Mammary epithelial cell (primary cell): ENCODE results near the gene DGKZ.
"Not testable (repeated sequence)": the region's sequence is repeated elsewhere in the genome, so short reads cannot be mapped to it uniquely, and the experiment has no call there.

Source experiments
- EZH2 ChIP-seq: IDR thresholded peaks from 2 replicates; pipeline ENCODE4 v1.6.1; 2012; ENCODE audit warnings: low read length, inconsistent platforms, borderline replicate concordance
- TF ChIP-seq, protein P1 (sequence below), 2 donors: IDR thresholded peaks in 1 of 2; conservative IDR thresholded peaks in 1 of 2; 2 replicates each; pipeline ENCODE4 v1.5.1; 2011 to 2012; ENCODE audit warnings: inconsistent platforms in 2 of 2, low read length in 2 of 2, mild to moderate bottlenecking in 2 of 2, control low read depth in 1 of 2, low read depth in 1 of 2; ENCODE audit not compliant: insufficient read depth in 1 of 2; ENCODE audit errors: extremely low read depth in 1 of 2

DNA sequence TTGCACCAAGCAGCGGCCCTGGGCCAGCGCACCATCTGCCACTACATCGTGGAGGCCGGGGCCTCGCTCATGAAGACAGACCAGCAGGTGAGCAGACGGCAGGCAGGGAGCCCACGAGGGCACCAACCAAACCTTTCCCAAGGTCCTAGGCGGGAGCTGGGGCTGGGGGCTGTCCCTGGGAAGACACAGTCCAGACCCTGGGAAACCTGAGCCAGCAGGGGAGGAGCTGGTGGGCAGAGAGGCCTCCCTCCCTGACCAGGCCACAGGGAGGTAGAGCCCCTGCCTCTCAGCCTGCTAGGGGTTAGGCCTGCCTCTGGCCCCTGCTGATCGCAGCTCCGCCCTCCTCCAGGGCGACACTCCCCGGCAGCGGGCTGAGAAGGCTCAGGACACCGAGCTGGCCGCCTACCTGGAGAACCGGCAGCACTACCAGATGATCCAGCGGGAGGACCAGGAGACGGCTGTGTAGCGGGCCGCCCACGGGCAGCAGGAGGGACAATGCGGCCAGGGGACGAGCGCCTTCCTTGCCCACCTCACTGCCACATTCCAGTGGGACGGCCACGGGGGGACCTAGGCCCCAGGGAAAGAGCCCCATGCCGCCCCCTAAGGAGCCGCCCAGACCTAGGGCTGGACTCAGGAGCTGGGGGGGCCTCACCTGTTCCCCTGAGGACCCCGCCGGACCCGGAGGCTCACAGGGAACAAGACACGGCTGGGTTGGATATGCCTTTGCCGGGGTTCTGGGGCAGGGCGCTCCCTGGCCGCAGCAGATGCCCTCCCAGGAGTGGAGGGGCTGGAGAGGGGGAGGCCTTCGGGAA is 32.4 kb downstream of the DGKZ start:
- TF ChIP-seq EZH2, result not testable (repeated sequence)
- TF ChIP-seq, protein P1, sequence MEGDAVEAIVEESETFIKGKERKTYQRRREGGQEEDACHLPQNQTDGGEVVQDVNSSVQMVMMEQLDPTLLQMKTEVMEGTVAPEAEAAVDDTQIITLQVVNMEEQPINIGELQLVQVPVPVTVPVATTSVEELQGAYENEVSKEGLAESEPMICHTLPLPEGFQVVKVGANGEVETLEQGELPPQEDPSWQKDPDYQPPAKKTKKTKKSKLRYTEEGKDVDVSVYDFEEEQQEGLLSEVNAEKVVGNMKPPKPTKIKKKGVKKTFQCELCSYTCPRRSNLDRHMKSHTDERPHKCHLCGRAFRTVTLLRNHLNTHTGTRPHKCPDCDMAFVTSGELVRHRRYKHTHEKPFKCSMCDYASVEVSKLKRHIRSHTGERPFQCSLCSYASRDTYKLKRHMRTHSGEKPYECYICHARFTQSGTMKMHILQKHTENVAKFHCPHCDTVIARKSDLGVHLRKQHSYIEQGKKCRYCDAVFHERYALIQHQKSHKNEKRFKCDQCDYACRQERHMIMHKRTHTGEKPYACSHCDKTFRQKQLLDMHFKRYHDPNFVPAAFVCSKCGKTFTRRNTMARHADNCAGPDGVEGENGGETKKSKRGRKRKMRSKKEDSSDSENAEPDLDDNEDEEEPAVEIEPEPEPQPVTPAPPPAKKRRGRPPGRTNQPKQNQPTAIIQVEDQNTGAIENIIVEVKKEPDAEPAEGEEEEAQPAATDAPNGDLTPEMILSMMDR (conservative IDR thresholded peaks at IDR 0.05 in 1 of 2, IDR thresholded peaks at IDR 0.05 in 1 of 2; ENCODE audit: extremely low read depth in 1 of 2, insufficient read depth in 1 of 2, low read depth in 1 of 2, low read length in 2 of 2), result not testable (repeated sequence)
